ENCODE results near the gene SF3A1. TPM values are rescaled to one million over a fixed set of nuclear protein-coding genes. Genes with fewer than 3 reads are reported as not detected.

The SF3A1 gene
- total and polyA plus RNA-seq, 2 of the 8 experiments (the other 6 are each of a cell fraction or from before 2014, with no cell fraction given), result 27.8 to 285 TPM

GRCh38 chr22:30294830-30295229, 61.9 kb downstream of the SF3A1 start:
- no peak overlapping the region for H2BK120ac ChIP-seq (replicated peaks; ENCODE audit: low read depth, low read length)
- no peak overlapping the region for H2BK15ac ChIP-seq (ENCODE audit: low read length)
- no peak overlapping the region for H2BK5ac ChIP-seq (ENCODE audit: low read depth, low read length)
- H2BK20ac ChIP-seq (ENCODE audit: low read length), result no peak overlapping the region
- peaks cover under 1% of the 10 kb centered on the region; the same call in 1 of the 2 replicates for H3K23me2 ChIP-seq (ENCODE audit: low read depth, low read length)
- ChIA-PET POLR2A (ENCODE audit: partially characterized antibody) (interaction anchor here (1.3 kb wide), 1 partner anchor 62 kb away, joined by 3 read pairs; the partner anchor contains the start of gene SF3A1), CTCF (ENCODE audit: partially characterized antibody) (interaction anchor here (1.9 to 5.7 kb wide), 2 partner anchors 19 to 33 kb away, joined by 4 to 26 read pairs; partner anchors contain the start of gene TBC1D10A)
- no peak overlapping the region for H4K5ac ChIP-seq (ENCODE audit: insufficient read length, low read depth, low read length)
- H3K36me3 ChIP-seq (ENCODE audit: control insufficient read depth in 2 of 4, insufficient read depth in 4 of 4, low read length in 3 of 4), result no peaks in the 10 kb centered on the region
- H4K91ac ChIP-seq (replicated peaks; ENCODE audit: insufficient read length, low read length), result no peak overlapping the region
- no peak overlapping the region for H3K4me3 ChIP-seq (ENCODE audit: extremely low read depth in 1 of 4, insufficient read depth in 2 of 4, low read depth in 3 of 4, low read length in 4 of 4)
- no peaks in the 10 kb centered on the region for H4K20me1 ChIP-seq (replicated peaks in 1 of 2; ENCODE audit: control insufficient read depth in 1 of 2, insufficient read depth in 2 of 2, low read length in 2 of 2)
- H3K9ac ChIP-seq (replicated peaks in 1 of 4; ENCODE audit: extremely low read depth in 1 of 4, low read depth in 3 of 4, low read length in 3 of 4), result no peak overlapping the region
- no peaks in the 10 kb centered on the region for H3K27me3 ChIP-seq (replicated peaks in 1 of 4; ENCODE audit: control insufficient read depth in 3 of 4, extremely low read depth in 1 of 4, insufficient read depth in 3 of 4, low read length in 3 of 4)
- H2AFZ ChIP-seq (ENCODE audit: low read length), result no peak overlapping the region
- H4K8ac ChIP-seq (ENCODE audit: extremely low read depth, insufficient read depth, low read length), result no peak overlapping the region
- no peak overlapping the region for H3K14ac ChIP-seq (ENCODE audit: insufficient read length)
- H3K79me2 ChIP-seq (ENCODE audit: control insufficient read depth in 1 of 2, insufficient read depth in 2 of 2, low read length in 2 of 2), result no peaks in the 10 kb centered on the region
- H3K27ac ChIP-seq (ENCODE audit: low read depth, low read length), result no peak overlapping the region
- no peaks in the 10 kb centered on the region for H3K9me3 ChIP-seq (ENCODE audit: insufficient read depth in 2 of 2, low read depth in 1 of 2, low read length in 1 of 2)
- no peak overlapping the region for H2AK5ac ChIP-seq (ENCODE audit: low read depth, low read length)
- H2BK12ac ChIP-seq (ENCODE audit: low read depth, low read length), result no peak overlapping the region
- H3K23ac ChIP-seq (ENCODE audit: insufficient read length), result no peak overlapping the region
- H3K18ac ChIP-seq (ENCODE audit: extremely low read depth, low read length), result no peak overlapping the region
- H3K4ac ChIP-seq (replicated peaks; ENCODE audit: insufficient read length, low read depth, low read length), result no peak overlapping the region
- WGBS, 2 experiments (ENCODE audit: extremely low coverage in 1 of 2, insufficient coverage in 1 of 2, insufficient read length in 1 of 2, insufficient replicate concordance in 2 of 2, low coverage in 1 of 2, low lambda C conversion rate in 2 of 2, missing lambda C conversion rate in 1 of 2), result 95% methylated on average over 11 of the region's 11 CpGs; no CpG with 5 or more reads in 1 of the 2 experiments
- no peak for FAIRE-seq
- H3K79me1 ChIP-seq (ENCODE audit: low read depth, low read length), result no peaks in the 10 kb centered on the region
- H3K4me1 ChIP-seq (replicated peaks in 1 of 4; ENCODE audit: control insufficient read depth in 3 of 4, insufficient read depth in 4 of 4, low read length in 3 of 4), result peaks cover 0 to 10% (median 7%) of the 10 kb centered on the region in 4 experiments; a peak in 6 of 7 replicates
- no peak overlapping the region for H3K4me2 ChIP-seq (ENCODE audit: insufficient read depth in 1 of 2, low read depth in 2 of 2, low read length in 2 of 2)
- no peak for DNase-seq (ENCODE audit: low read depth in 1 of 2, low spot score in 2 of 2)
- no peak overlapping the region for H3K56ac ChIP-seq (replicated peaks; ENCODE audit: insufficient read length, low read depth, low read length)
- TF ChIP-seq RXRA (IDR thresholded peaks at IDR 0.05; ENCODE audit: insufficient read depth, low read depth, low read length) (no peak), SP2 (IDR thresholded peaks at IDR 0.05; ENCODE audit: low read length) (no peak), EZH2 (IDR thresholded peaks at IDR 0.05; ENCODE audit: low read depth, low read length, severe bottlenecking) (no peak), TCF12 (IDR thresholded peaks at IDR 0.05; ENCODE audit: low read depth, low read length) (no peak), GTF2F1 (IDR thresholded peaks at IDR 0.05; ENCODE audit: borderline replicate concordance, low read depth, low read length) (no peak)
